HCT116 (cell line): ENCODE data around the gene PLEKHA6. TPM values are rescaled to one million over a fixed set of nuclear protein-coding genes. Genes with fewer than 3 reads are reported as not detected.

ENCODE experiments used
- ATAC-seq: fragments of 200-7000 bp; cut with Tn5 transposase; 2 replicates; pipeline ENCODE4 v1.9.1; 2020; ENCODE audit warnings: mild to moderate bottlenecking, moderate library complexity
- BruUV-seq: library from RNA; stranded (reverse); fragments of 400-500 nt; replicated peaks from 2 replicates; lab custom pipeline; 2021; lab: Mats Ljungman, UMichigan
- CTCF ChIA-PET: fragments of 300-600 bp; sonication (Branson Sonifier 250); formaldehyde crosslinking; loops from one replicate; lab custom pipeline; 2021; ENCODE audit warnings: antibody characterized with exemption; lab: Charles Lee
- POLR2A ChIA-PET: fragments of 300-600, 350-600 bp; sonication (Branson Sonifier 250); formaldehyde crosslinking; loops from one replicate; lab custom pipeline; 2021; ENCODE audit warnings: antibody characterized with exemption; lab: Charles Lee
- RAD21 ChIA-PET, 2 experiments: fragments of 300-600 bp; sonication (Branson Sonifier 250); formaldehyde crosslinking; loops; one replicate each; lab custom pipeline; 2023; ENCODE audit warnings: low total read pairs in 2 of 2; ENCODE audit not compliant: uncharacterized antibody in 2 of 2, unreplicated experiment in 2 of 2, low non-redundant PET in 1 of 2; lab: Charles Lee
- DNase-seq: peaks from one replicate; pipeline ENCODE4 v3.0.0-alpha.2; 2010; ENCODE audit warnings: low read depth, low spot score
- H2AFZ ChIP-seq: fragments of 200-600 bp; shearing (Covaris generic), sonication (generic); 2 replicates; pipeline ENCODE4 v1.6.1; 2017; ENCODE audit warnings: low read depth, mixed run types, mixed read lengths, antibody characterized with exemption, low read length; ENCODE audit not compliant: poor library complexity, severe bottlenecking
- H3K27ac ChIP-seq: 2 replicates; pipeline ENCODE4 v1.5.1; 2012; ENCODE audit warnings: low read depth, low read length
- H3K27me3 ChIP-seq: fragments of 200-600 bp; sonication (generic); 2 replicates; pipeline ENCODE4 v1.6.1; 2016; ENCODE audit warnings: mixed run types, low read length, mixed read lengths; ENCODE audit not compliant: insufficient read depth
- H3K36me3 ChIP-seq, 2 experiments: fragments of 200-500 bp in 1 of 2; fragments of 200-600 bp in 1 of 2; sonication (Bioruptor generic) in 1 of 2; sonication (generic) in 1 of 2; 2 replicates each; pipeline versions ENCODE4 v1.5.1 to v1.6.1; 2014 to 2016; ENCODE audit warnings: low read length in 2 of 2, inconsistent platforms in 1 of 2, mixed read lengths in 1 of 2, mixed run types in 1 of 2; ENCODE audit not compliant: insufficient read depth in 2 of 2, control insufficient read depth in 1 of 2
- H3K4me1 ChIP-seq, 2 experiments: fragments of 200-600 bp in 1 of 2; sonication (generic) in 1 of 2; 2 replicates each; pipeline versions ENCODE4 v1.5.1 to v1.6.1; 2012 to 2017; ENCODE audit warnings: low read length in 2 of 2, inconsistent platforms in 1 of 2, mild to moderate bottlenecking in 1 of 2, mixed read lengths in 1 of 2, mixed run types in 1 of 2, moderate library complexity in 1 of 2; ENCODE audit not compliant: insufficient read depth in 2 of 2, control insufficient read depth in 1 of 2
- H3K4me2 ChIP-seq: fragments of 200-600 bp; sonication (generic); 2 replicates; pipeline ENCODE4 v1.6.1; 2017; ENCODE audit warnings: mixed run types, low read length, mixed read lengths
- H3K4me3 ChIP-seq, 2 experiments: fragments of 200-600 bp in 1 of 2; sonication (generic) in 1 of 2; replicated peaks in 1 of 2; 2 replicates each; pipeline ENCODE4 v1.5.1; 2011 to 2016; ENCODE audit warnings: low read length in 2 of 2, control low read depth in 1 of 2, low read depth in 1 of 2, mild to moderate bottlenecking in 1 of 2, mixed read lengths in 1 of 2, mixed run types in 1 of 2
- H3K79me2 ChIP-seq: fragments of 200-600 bp; sonication (generic); 2 replicates; pipeline ENCODE4 v1.6.1; 2017; ENCODE audit warnings: mild to moderate bottlenecking, mixed run types, low read length, moderate library complexity, mixed read lengths; ENCODE audit not compliant: insufficient read depth
- H3K9ac ChIP-seq: fragments of 200-600 bp; sonication (generic); 2 replicates; pipeline ENCODE4 v1.6.1; 2016; ENCODE audit warnings: low read length, mixed read lengths
- H3K9me2 ChIP-seq: fragments of 200-600 bp; sonication (generic), shearing (Covaris generic); 2 replicates; pipeline ENCODE4 v1.6.1; 2017; ENCODE audit warnings: mixed run types, mild to moderate bottlenecking, moderate library complexity; ENCODE audit not compliant: insufficient read depth
- H3K9me3 ChIP-seq, 2 experiments: fragments of 200-500 bp in 1 of 2; fragments of 200-600 bp in 1 of 2; sonication (Bioruptor generic) in 1 of 2; sonication (generic) in 1 of 2; 2 replicates each; pipeline ENCODE4 v1.6.1; 2014 to 2017; ENCODE audit warnings: low read length in 2 of 2, mixed read lengths in 2 of 2, inconsistent platforms in 1 of 2, low read depth in 1 of 2, mild to moderate bottlenecking in 1 of 2, mixed run types in 1 of 2, moderate library complexity in 1 of 2; ENCODE audit not compliant: control insufficient read depth in 1 of 2, insufficient read depth in 1 of 2
- H4K20me1 ChIP-seq: fragments of 200-600 bp; sonication (generic), shearing (Covaris generic); 2 replicates; pipeline ENCODE4 v1.6.1; 2017; ENCODE audit warnings: mixed run types, mild to moderate bottlenecking, moderate library complexity; ENCODE audit not compliant: insufficient read depth
- ATF3 ChIP-seq: IDR thresholded peaks from 2 replicates; pipeline ENCODE4 v1.6.1; 2012
- CBX3 ChIP-seq: IDR thresholded peaks from 2 replicates; pipeline ENCODE4 v1.6.1; 2012; ENCODE audit warnings: low read depth
- CTCF ChIP-seq, 3 experiments: fragments of 200-600 bp in 1 of 3; sonication (generic) in 1 of 3; IDR thresholded peaks in 2 of 3; conservative IDR thresholded peaks in 1 of 3; 2 replicates each; pipeline ENCODE4 v1.5.1; 2012 to 2017; ENCODE audit warnings: low read depth in 2 of 3, low read length in 2 of 3, antibody characterized with exemption in 1 of 3, borderline replicate concordance in 1 of 3, control low read depth in 1 of 3, mild to moderate bottlenecking in 1 of 3, mixed read lengths in 1 of 3, mixed run types in 1 of 3, moderate library complexity in 1 of 3; ENCODE audit not compliant: insufficient read depth in 1 of 3
- EGR1 ChIP-seq: IDR thresholded peaks from 2 replicates; pipeline ENCODE4 v1.6.1; 2012; ENCODE audit warnings: low read depth
- ELF1 ChIP-seq: IDR thresholded peaks from 2 replicates; pipeline ENCODE4 v1.6.1; 2012; ENCODE audit warnings: low read depth, borderline replicate concordance
- EZH2 ChIP-seq: fragments of 200-600 bp; sonication (generic); IDR thresholded peaks from 2 replicates; pipeline ENCODE4 v1.6.1; 2017; ENCODE audit warnings: antibody characterized with exemption, mixed run types
- EZH2phosphoT487 ChIP-seq: fragments of 200-600 bp; IDR thresholded peaks from 2 replicates; pipeline ENCODE4 v1.6.1; 2018; ENCODE audit warnings: antibody characterized with exemption, borderline replicate concordance
- JUND ChIP-seq: IDR thresholded peaks from 2 replicates; pipeline ENCODE4 v1.6.1; 2012
- MAX ChIP-seq: IDR thresholded peaks from 2 replicates; pipeline ENCODE4 v1.6.1; 2012
- POLR2A ChIP-seq: IDR thresholded peaks from 2 replicates; pipeline ENCODE4 v1.7.0; 2011; ENCODE audit warnings: borderline replicate concordance; ENCODE audit not compliant: insufficient read depth, insufficient read length; ENCODE audit errors: extremely low read depth
- POLR2AphosphoS5 ChIP-seq: IDR thresholded peaks from 2 replicates; pipeline ENCODE4 v1.6.1; 2011; ENCODE audit warnings: mild to moderate bottlenecking, low read depth, low read length, moderate library complexity
- RAD21 ChIP-seq: IDR thresholded peaks from 2 replicates; pipeline ENCODE4 v1.6.1; 2012; ENCODE audit warnings: low read depth, mild to moderate bottlenecking
- REST ChIP-seq: IDR thresholded peaks from 2 replicates; pipeline ENCODE4 v1.6.1; 2012; ENCODE audit warnings: low read depth
- SIN3A ChIP-seq: IDR thresholded peaks from 2 replicates; pipeline ENCODE4 v1.6.1; 2012; ENCODE audit warnings: low read depth
- SP1 ChIP-seq: IDR thresholded peaks from 2 replicates; pipeline ENCODE4 v1.6.1; 2012; ENCODE audit warnings: low read depth
- SRF ChIP-seq: IDR thresholded peaks from 2 replicates; pipeline ENCODE4 v1.6.1; 2012; ENCODE audit warnings: low read depth
- TCF7L2 ChIP-seq: IDR thresholded peaks from 2 replicates; pipeline ENCODE4 v1.7.0; 2011; ENCODE audit warnings: borderline replicate concordance, inconsistent platforms; ENCODE audit not compliant: insufficient read depth, insufficient read length; ENCODE audit errors: extremely low read depth
- YY1 ChIP-seq: IDR thresholded peaks from 2 replicates; pipeline ENCODE4 v1.6.1; 2011; ENCODE audit warnings: low read length, low read depth, moderate library complexity, mild to moderate bottlenecking; ENCODE audit not compliant: insufficient replicate concordance; ENCODE audit errors: extremely low read depth
- ZBTB33 ChIP-seq: IDR thresholded peaks from 2 replicates; pipeline ENCODE4 v1.6.1; 2011; ENCODE audit warnings: mild to moderate bottlenecking, low read length, moderate library complexity; ENCODE audit not compliant: insufficient replicate concordance; ENCODE audit errors: extremely low read depth
- ZNF274 ChIP-seq: fragments of 200-500 bp; sonication (Bioruptor generic); IDR thresholded peaks from 2 replicates; pipeline ENCODE4 v1.6.1; 2014; ENCODE audit warnings: mild to moderate bottlenecking, low read depth, low read length, inconsistent platforms
- intact Hi-C: fragments of 100-400 bp; cut with micrococcal nuclease; formaldehyde crosslinking; loops from 2 replicates; pipeline ENCODE4 v1.10.0; 2022
- total RNA-seq: library from RNA; stranded (reverse); gene quantifications from one replicate; pipeline ENCODE4 v1.2.1, GENCODE V29; 2021; ENCODE audit not compliant: unreplicated experiment

Gene PLEKHA6
- total RNA-seq, 1 experiment from 2014 or later = 13.1 TPM

- Histone ChIP-seq H3K4me3 (peak overlapping the region in 1 of 2 experiments; percentile 70; a peak in 1 of 4 replicates), H3K9me2 (no peaks in the 10 kb centered on the region), H3K4me2 (peak overlapping the region; percentile 89), H3K27me3 (no peaks in the 10 kb centered on the region), H3K79me2 (peaks cover 17% of the 10 kb centered on the region; the same call in 1 of the 2 replicates), H4K20me1 (no peaks in the 10 kb centered on the region), H2AFZ (no peak overlapping the region), H3K9ac (0 out of 2 replicates have a peak overlapping the region, but pooled peaks have one; percentile 71), H3K4me1 (peaks cover 16 to 30% of the 10 kb centered on the region in 2 experiments), H3K9me3 (no peaks in the 10 kb centered on the region), H3K36me3 (peaks cover 0 to 2% of the 10 kb centered on the region in 2 experiments; a peak in 1 of 4 replicates), H3K27ac (no peak overlapping the region)
- ChIA-PET POLR2A (no interaction called here), RAD21 (interaction anchor here in 1 of 2 experiments (0.6 kb wide), 1 partner anchor 24 kb away, joined by 3 read pairs; no protein-coding TSS in a partner anchor), CTCF (no interaction called here)
- ATAC-seq = no peak
- no peak for TF ChIP-seq RAD21
- TF ChIP-seq CBX3 = no peak
- TF ChIP-seq EZH2phosphoT487 = no peak
- no peak for TF ChIP-seq ATF3
- no peak for TF ChIP-seq POLR2A
- no peak for TF ChIP-seq JUND
- TF ChIP-seq SRF = no peak
- TF ChIP-seq MAX = no peak
- no peak for TF ChIP-seq ELF1
- no peak for TF ChIP-seq CTCF (IDR thresholded peaks at IDR 0.05 in 2 of 3, conservative IDR thresholded peaks at IDR 0.05 in 1 of 3; ENCODE audit: borderline replicate concordance in 1 of 3, insufficient read depth in 1 of 3, low read depth in 2 of 3, low read length in 2 of 3)
- no peak for TF ChIP-seq YY1
- no peak for TF ChIP-seq EZH2
- no peak for TF ChIP-seq ZNF274
- TF ChIP-seq SP1 = no peak
- no peak for TF ChIP-seq ZBTB33
- TF ChIP-seq POLR2AphosphoS5 = no peak
- no peak for TF ChIP-seq EGR1
- no peak for TF ChIP-seq SIN3A
- TF ChIP-seq TCF7L2 = no peak
- no peak for TF ChIP-seq REST
- BruUV-seq = no TSS peak
- DNase-seq = no peak
- intact Hi-C loops = no loop called here
Observed at GRCh38 chr1:204376465-204376864, 16.7 kb upstream of the PLEKHA6 start.
